Measurements from ENCODE around the gene PRX.
"Not testable (repeated sequence)": the region's sequence is repeated elsewhere in the genome, so short reads cannot be mapped to it uniquely, and the experiment has no call there.

PRX gene

DNA sequence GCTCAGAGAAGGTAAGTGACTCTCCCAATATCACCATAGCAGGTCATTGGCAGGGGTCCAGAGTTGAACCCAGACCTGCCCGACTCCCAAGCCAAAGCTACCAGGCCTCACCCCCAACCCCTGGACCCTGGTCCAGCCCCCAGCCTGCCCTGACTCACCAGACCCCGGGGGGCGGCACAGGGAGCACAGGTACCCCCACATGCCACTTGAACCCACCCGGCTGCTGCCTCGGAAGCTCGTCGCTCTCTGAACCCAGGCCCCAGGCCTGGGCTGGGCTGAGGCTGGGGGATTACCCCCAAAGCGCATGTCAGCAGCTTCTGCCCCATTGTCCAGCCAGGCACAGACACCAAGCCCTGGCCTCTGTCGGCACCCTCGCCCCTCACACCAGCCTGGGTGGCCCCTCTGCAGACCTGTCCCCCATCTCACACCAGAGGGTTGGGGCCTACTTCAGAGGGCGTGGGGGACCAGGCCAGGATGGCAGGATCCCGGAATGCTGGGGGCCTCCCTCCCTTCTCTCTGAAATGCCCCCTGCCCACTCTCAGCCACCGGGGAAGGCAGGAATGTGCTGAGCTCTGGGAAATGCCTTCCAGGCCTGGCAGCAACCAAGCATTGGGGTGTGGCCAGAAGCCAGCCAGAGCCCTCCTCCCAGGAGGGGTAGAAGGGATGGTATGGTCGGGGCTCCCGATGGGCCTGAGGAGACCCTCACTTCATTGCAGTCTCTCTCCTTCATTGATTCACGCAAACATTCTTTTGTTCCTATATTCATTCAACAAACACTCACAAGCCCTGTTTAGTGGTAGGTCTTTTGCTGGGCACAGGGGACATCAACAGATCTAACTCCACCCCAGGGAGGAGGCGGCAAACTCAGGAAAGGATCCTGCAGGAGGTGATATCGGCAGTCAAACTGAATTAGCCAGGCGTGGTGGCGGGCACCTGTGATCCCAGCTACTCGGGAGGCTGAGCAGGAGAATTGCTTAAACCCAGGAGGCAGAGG is 1.7 kb upstream of the PRX start:
- no peak for DNase-seq

DNA sequence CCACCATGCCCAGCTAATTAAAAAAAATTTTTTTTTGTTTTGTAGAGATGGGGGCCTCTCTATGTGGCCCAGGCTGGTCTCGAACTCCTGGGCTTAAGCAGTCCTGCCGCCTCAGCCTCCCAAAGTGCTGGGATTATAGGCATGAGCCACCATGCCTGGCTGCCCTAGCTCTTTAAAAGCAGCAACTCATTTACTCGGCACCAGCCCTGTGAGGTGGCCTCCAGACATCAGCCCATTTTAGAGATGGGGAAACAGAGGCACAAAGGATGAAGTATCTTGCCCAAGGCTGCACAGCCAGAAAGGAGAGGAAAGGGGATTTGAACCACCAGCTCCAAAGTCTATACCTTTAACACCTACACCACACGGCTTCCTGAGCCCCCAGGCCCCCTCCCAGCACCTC is 312 bp downstream of the PRX start:
- no peak for DNase-seq

DNA sequence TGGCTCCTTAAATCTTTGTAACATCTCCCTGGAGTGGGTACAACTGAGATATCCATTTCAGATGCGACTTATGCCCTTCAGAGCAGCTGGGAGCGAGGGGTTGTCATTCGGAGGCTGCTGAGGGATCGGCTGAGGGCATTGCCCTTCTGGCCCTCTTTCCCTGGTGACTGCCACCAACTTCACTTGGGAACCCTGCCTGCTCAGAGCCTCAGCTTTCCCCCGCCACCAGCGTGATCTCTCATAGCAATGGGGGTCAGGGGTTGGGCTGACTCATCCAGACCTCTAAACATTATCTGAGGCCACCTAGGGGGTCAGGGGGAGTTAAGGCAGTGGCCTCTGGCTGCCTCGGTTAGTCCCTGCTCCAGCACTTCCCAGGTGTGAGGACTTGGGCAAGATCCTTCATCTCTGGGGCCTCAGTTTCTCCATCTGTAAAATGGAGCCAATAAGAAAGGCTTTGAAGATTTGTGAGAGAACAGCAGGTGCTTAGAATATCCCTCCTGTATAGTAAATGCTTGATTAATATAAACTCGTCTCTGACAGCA is 1.1 kb downstream of the PRX start:
- no peak for DNase-seq

DNA sequence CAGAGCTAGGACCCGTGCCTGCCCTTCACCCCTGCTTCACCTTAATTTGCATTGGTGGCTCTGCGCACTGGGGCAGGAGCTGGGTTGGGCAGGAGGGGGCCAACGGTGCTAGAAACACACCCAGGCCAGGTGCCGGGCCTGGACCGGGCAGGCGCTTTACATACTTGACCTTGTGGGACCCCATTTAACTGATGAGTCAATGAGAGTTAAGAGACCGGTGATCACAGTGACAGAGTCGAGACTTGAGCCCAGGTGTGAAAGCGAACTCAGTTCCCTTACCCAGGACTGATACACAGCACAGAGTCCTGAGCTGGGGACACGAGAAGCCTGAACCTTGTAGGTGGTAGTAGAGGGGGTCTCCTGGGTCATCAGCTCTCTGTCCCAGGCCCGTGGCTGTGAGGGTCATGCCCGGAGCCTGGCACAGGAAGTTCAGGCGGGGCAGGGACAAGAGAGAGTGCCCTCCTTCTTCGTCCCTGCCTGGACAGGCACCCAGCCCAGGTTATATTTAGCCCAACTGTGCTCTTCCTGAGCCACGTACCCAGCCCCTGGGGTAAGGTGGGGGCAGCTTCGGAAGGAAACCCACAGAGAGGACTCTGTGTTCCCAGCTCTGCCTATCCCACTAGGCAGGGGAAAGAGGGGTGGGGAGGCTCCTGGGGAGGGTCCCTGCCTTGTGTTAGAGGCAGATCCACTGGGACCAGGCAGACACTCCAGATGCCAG is 1.9 kb downstream of the PRX start:
- no peak for DNase-seq

DNA sequence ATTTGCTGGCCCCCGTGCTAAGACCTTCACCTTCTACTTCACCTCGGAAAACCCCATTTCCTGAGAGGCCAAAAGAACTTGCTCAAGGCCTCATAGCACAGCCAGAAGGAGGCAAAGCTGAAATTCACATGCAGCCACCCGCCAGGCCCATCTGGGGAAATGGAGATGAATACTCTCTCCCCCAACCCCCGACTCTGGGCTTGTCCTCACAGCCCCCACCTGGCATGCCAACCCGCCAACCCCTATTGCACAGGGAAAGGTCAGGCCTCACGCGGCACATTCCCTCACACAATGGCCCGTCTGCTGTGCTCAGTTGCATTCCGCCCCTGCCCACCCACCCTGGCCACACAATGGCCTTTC is 3.2 kb downstream of the PRX start:
- no peak for DNase-seq

DNA sequence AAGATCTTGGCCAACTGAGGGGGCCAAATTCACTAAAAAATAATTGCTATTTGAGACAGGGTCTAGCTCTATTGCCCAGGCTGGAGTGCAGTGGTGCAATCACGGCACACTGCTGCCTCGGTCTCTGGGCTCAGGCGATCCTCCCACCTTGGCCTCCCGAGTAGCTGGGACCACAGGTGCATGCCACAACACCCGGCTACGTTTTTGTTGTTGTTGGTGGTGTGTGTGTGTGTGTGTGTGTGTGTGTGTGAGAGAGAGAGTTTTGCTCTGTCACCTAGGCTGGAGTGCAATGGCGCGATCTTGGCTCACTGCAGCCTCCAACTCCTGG is 4.6 kb downstream of the PRX start:
- DNase-seq, result not testable (repeated sequence)

DNA sequence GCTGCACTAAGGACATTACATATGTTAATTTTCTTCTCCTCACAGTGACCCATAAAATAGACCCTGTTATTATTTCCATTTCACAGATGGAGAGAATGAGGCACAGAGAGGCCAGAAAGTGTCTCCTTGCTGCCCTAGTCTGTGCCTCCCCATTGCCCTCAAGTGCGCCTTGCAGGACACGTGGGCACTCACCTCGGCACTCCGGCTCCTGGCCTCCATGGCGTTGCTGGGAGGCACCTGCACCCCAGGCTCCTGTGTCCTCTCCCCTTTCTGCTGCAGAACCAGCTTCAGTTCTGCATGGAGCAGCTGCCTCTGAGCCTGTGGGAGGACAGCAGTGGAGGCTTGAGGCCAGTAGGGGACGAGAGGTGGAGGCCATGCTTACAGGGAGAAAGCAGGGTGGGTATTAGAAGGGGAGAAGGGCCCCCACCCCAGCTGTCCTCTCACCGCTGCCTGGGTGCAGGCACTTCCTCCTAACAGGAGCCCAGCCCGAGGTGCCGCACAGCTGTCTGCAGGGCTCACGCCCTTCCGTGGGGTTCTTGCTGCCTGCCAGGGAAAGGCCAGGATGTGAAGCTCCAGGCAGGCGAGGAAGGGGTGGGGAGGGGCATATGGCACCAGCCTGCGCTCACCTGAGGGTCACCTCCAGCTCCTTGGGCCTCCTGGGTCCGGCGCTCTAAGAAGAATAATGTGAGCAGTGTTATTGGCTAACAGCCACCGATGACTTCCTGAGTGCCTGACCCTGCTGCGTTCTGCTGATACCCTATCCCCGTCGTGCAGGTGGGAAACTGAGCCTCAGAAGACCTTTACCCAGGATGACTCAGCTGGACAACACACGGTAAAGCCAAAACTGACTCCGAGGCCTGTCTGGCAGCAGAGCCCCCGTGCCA is 5.2 kb downstream of the PRX start:
- no peak for DNase-seq

DNA sequence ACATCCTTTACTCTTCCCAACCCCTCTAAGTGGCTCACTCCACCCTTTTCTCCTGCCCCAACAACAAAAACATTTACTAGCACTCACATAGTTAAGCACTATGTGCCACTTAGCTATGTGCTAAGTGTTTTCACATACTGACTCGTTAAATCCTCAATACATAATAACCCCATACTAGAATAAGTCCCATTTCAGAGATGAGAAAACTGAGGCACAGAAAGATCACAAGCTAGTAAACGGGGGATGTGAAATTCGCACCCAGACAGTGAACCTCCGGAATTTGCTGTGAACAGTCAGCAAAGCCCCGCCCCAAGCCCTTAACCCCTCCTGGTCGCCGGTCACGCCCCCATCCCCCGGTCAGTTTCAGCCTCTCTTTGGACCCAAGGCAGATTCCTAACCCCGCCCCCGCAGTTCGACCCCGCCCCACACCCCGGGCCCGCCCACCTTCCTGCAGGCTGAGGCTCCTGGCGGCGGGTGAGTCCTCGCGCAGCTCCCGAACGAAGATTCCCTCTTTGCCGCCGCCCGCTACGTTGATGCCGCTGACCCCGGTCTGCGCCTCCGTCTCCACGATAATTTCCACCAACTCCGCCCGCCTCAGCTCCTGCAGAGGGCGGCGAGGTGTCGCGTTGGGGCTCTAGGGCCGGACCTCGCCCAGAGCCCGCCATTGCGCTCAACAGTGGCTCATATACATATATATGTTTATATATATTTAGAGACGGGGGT is 9.8 kb downstream of the PRX start:
- DNase-seq, result peak; percentile 67

DNA sequence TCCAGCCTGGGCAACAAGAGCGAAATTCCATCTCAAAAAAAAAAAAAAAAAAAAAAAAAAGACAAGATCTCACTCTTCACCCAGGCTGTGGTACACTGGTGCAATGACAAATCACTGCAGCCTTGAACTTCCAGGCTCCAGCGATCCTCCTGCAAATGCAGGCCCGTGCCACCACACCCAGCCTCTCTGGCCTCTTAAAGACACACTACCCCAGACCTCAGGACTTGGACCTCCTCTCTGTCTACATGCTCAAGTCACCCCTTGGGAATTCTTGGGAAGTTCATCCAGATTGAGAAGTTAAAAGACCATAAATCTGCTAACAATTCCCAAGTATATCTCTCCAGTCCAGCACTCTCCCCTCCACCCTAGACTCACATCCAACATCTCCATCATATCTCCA is 12.6 kb downstream of the PRX start:
- no peak for DNase-seq

DNA sequence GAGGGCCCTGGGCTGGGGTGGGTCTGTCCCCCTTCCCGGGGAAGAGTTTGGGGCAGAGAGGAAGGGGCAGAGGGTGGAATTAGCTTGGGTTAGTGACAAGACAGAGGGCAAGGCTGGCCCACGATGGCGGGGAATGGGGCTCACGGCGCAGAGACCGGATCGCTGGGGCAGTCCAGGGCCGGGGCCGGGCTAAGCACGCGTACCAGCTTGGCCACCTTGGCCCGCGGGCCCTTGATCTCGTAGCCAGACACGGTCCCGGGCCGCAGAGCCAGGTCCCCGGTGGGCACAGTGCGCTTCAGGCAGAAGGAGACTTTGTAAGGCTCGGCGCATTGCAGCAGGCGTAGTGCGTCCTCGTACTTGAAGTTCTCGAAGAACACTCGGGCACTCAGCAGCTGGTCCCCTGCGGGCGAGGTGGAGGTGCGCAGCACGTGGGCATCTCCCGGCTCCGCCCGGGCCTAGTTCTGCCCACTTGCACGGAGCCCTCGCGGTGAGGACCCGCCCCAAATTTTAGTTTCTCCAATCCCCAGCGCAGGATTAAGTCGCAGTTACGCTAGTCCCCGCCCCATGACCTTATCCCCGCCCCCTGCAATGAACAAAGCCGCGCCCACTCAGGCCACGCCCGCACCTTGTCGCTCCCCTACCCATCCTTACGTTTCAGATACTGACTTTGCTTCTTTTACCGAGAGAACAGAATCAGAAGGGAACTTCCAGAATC is 14.6 kb downstream of the PRX start:
- DNase-seq, result peak; percentile 54

DNA sequence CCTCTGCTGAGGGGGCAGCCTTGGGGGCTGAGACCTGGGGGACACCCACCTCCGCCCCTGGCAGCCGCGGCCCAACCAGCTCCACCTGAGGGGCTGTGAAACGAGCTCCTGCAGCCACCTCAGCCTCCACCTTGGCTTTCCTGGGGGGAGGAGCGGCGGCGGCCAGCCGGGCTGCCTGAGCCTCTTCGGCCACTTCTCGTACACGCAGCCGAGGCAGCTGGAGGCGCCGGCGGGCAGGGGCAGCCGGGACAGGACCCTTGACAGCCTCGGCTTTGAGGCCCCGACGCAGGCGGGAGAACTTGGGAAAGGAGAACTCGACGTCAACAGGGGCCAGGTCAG is 15.6 kb downstream of the PRX start:
- DNase-seq, result no peak

DNA sequence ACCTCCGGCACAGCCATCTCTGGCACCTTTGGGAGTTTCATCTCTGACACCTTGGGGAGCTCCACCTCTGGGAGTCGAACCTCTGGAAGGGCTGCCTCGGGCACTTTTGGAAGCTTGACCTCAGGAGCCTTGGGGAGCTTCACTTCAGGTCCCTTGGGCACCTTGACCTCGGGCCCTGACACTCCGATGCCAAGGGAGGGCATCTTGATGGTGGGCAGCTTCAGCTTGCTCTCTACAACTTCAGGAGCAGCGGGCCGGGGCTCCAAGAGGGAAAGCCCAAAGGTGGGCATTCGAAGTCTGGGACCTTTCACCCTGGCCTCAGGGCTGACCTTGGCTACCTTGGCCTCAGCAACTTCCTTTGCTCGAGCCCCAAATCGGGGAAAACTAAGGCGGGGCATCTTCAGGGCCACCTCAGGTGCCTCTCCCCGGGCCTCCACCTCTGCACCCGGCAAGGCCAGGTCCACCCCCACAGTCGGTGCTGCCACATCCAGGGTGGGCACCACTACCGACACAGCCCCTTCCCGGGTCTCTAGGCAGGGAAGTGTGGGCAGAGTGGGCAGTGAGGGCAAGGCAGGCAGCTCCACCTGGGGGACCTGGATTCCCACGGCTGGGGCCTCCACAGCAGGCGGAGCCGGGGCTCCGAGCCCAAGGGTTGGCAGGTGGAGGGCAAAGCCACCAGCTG is 16.2 kb downstream of the PRX start:
- DNase-seq, result no peak

DNA sequence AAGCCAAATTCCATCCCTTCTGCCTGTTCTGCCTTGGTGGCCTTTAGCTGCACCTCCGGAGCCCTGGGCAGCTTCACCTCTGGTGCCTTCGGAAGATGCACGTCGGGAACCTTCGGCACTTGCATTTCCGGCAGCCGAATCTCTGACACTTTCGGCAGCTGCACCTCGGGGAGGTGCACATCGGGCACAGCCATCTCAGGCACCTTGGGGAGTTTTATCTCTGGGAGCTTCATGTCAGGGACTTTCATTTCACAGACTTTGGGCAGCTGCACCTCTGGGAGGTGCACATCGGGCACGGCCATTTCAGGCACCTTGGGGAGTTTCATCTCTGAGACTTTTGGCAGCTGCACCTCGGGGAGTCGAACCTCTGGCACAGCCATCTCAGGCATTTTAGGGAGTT is 17.2 kb downstream of the PRX start:
- no peak for DNase-seq

DNA sequence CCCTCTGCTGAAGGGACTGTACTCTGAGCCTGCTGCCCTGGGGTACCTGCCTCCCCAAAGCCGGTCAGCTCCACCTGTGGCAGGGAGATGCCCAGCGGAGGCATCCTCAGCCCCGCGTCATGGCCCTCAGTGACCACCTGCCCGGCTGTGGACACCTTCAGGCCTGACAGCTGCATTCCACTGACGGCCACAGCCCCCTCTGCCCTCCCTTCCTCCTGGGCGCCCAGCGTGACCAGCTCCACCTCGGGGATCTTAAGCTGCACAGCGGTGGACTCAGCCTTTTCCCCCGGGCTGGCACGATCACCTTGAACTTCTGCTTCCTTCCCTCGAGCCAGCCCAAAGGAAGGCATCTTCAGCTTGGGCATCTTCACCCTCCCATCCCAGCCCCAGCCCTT is 18.4 kb downstream of the PRX start:
- DNase-seq, result no peak

DNA sequence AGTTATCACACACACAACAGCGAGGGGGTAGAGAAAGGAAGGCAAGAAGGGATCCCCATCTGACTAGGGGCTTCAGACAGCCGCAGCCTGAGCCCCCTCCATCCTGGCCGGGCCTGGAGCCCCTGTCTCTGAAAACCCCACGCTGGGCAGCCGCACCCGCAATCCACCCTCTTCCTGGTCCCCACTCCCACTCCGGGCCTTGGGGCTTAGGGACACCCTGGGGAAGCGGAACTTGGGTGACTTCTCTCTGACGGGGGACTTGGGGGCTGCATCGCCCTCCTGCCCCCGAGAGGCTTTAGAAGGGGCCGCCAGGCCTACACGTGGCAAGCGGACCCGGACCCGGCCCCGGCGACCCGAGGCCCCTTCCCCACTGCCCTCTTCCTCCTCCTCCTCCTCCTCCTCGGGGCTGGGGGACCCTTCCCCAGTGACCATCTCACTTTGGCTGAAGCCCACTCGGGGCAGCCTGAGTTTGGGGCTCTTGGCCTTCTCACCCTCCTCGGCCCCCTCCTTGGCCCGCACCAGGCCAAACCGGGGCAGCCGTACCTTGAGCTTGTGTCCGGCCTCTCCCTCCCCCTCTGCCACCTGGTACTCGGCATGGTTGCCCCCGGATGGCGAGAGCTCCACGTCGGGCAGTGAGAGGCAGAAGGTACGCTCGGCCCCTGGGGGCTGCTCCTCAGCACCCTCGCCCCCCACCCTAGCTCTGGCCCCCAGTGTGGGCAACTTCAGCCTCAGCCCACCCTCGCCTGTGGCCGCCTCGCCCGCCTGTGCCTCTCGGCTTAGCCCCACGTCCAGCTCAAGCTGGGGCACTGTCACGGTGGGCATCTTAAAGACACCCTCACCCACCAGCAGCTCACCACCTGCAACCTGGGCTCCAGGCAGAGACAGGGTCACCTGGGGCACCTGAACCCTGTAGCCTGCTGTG is 19.0 kb downstream of the PRX start:
- DNase-seq, result no peak

DNA sequence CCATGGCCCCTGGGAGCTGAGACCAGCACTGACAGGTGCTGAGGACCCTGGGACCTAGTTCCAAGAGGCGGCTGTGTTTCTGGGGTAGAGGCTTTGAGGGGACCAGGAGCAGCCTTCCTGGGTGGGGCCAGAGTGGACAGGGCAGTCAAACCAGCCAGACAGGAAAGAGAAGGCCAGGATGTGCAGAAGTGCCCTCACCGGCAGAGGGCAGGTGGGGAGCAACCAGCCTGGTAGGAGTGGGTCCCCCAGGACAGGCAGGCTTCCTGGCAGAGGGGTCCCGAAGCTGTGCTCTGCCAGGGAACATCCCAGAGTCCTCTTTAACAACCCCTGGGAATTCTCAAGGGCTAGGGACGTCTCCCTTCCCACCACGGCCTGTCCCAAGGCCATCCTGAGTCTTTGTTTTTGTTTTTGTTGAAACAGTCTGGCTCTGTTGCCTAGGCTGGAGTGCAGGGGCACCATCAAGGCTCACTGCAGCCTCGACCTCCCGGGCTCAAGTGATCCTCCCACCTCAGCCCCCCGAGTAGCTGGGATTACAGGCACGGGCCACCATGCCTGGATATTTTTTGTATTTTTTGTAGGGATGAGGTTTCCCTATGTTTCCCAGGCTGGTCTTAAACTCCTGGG is 20.2 kb downstream of the PRX start:
- DNase-seq, result no peak

DNA sequence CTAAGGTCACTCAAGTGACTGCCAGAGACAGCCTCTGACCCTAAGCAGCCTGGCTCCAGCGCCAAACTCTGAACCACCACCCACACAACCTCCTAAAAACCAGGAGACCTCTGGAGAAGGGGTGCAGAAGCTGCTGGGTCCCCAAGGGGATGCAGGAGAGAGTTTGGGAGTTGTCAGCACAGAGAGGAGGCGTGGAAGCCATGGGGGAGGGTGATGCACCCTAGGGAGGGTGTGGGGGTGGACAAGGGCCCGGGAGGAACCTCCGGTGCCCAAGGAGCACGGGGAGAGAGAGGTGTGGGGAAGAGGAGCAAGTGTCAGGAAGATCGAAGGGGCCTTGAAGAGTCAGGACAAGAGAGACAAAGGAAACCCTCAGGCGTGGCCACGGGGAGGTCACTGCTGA is 21.1 kb downstream of the PRX start:
- DNase-seq, result no peak

DNA sequence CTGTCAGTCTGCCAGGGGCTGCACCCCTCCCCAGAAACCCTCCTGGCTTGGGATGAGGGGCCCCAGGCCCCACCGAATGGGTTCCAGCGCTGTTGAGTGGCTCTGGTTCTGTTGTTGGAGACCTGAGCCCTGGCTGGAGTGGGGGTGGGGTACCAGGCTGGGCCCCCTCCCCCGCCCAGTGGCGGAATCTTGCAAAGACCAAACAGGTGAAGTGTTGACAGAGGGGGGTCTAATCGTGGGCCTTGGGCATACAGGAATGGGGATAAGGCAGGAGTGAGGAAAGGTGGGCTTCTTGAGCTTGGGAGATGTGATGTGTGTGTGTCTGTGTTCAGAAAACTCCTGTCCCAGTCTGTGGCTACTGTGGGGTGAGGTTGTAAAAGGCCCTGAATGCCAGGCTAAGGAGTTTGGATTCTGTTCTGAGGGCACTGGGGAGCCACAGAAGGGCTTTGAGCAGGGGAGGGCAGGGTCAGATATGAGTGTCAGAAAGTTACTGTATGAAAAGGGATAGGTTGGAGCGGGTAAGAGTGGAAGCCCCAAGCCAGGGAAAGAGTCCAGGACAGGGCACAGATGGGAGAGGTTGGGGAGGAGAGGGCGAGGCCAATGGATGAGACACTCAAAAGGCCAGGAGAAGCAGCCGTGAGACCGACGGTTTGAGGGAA is 23.0 kb downstream of the PRX start, which contains the start of gene HIPK4:
HIPK4 (minus strand) TSS at position 98 of the 659 bp plus-strand sequence. CDS start 279 bp downstream, outside the sequence.
- DNase-seq, result no peak
